C4-2B (cell line): ENCODE results near the gene AP3S2.

Experiments
- ZFX ChIP-seq: fragments of 450-650 bp; IDR thresholded peaks from 2 replicates; pipeline ENCODE4 v1.6.1; 2017
- TF ChIP-seq, protein P1 (sequence below): fragments of 450-650 bp; conservative IDR thresholded peaks from 2 replicates; pipeline ENCODE4 v1.5.1; 2017; ENCODE audit warnings: mild to moderate bottlenecking

- TF ChIP-seq, protein P1, sequence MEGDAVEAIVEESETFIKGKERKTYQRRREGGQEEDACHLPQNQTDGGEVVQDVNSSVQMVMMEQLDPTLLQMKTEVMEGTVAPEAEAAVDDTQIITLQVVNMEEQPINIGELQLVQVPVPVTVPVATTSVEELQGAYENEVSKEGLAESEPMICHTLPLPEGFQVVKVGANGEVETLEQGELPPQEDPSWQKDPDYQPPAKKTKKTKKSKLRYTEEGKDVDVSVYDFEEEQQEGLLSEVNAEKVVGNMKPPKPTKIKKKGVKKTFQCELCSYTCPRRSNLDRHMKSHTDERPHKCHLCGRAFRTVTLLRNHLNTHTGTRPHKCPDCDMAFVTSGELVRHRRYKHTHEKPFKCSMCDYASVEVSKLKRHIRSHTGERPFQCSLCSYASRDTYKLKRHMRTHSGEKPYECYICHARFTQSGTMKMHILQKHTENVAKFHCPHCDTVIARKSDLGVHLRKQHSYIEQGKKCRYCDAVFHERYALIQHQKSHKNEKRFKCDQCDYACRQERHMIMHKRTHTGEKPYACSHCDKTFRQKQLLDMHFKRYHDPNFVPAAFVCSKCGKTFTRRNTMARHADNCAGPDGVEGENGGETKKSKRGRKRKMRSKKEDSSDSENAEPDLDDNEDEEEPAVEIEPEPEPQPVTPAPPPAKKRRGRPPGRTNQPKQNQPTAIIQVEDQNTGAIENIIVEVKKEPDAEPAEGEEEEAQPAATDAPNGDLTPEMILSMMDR = no peak
- TF ChIP-seq ZFX = no peak
Observed at GRCh38 chr15:89860431-89860830, 33.4 kb downstream of the AP3S2 start.
